ENCODE measurements around the gene ZNF574. TPM values are rescaled to one million over a fixed set of nuclear protein-coding genes. Genes with fewer than 3 reads are reported as not detected.

ZNF574 gene
- total and polyA plus RNA-seq, 2 donors (not counting 3 experiments of a cell fraction or from before 2014, with no cell fraction given): 13.6 to 15.3 TPM

DNA sequence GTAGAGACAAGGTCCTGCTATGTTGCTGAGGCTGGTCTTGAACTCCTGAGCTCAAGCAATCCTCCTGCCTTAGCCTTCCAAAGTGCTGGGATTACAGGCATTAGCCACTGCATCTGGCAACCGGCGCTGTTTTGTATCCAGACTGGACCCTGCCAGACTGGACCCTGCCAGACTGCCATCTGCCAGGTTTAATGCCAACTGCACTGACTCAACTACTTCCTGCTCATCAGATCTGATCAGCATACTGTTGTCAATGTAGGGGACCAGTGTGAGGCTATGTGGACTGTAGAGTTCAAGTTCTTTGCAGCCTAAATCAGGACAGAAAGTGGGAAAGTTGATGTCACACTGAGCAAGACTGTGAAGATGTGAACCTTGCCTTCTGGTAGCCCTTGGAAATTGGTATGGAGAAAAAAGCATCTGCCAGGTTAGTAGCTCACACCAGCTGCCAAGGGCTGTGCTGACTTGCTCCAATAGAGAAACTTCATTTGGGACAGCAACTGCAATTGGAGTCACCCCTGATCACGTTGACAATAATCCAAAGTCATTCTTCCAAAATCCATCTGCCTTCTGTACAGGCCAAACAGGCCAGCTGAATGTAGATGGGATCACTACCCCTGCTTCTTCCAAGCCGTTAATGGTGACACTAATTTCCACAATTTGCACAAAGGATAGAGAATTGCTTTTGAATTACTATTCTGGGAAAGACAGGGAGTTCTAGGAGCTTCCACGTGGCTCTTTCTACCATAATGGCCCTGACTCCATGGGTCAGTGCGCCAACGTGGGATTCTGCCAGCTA lies 45.1 kb upstream of the ZNF574 start:
- Histone ChIP-seq H3K9ac (replicated peaks; ENCODE audit: extremely low read depth, insufficient read depth, low read length) (no peak overlapping the region), H3K27ac (ENCODE audit: insufficient read depth, low read depth, low read length) (no peak overlapping the region), H3K36me3 (ENCODE audit: control insufficient read depth in 2 of 2, extremely low read depth in 1 of 2, insufficient read depth in 2 of 2, low read length in 2 of 2) (no peaks in the 10 kb centered on the region), H3K4me2 (ENCODE audit: insufficient read depth, low read length) (no peak overlapping the region), H3K4me3 (replicated peaks in 1 of 3; ENCODE audit: insufficient read depth in 1 of 3, low read depth in 1 of 3, low read length in 3 of 3) (no peak overlapping the region), H3K27me3 (ENCODE audit: control insufficient read depth in 2 of 2, insufficient read depth in 2 of 2, low read length in 2 of 2) (peaks cover 0 to 4% of the 10 kb centered on the region in 2 experiments), H3K9me3 (replicated peaks; ENCODE audit: control insufficient read depth, insufficient read depth, low read length) (no peaks in the 10 kb centered on the region), H2AFZ (ENCODE audit: low read depth, low read length) (no peak overlapping the region), H3K9me1 (replicated peaks; ENCODE audit: control insufficient read depth, extremely low read depth, insufficient read depth, low read length) (no peaks in the 10 kb centered on the region), H3K79me2 (ENCODE audit: control insufficient read depth, insufficient read depth, low read length) (no peaks in the 10 kb centered on the region), H3K4me1 (ENCODE audit: control insufficient read depth, extremely low read depth, insufficient read depth, low read length) (no peaks in the 10 kb centered on the region), H4K20me1 (replicated peaks; ENCODE audit: control insufficient read depth, extremely low read depth, insufficient read depth, low read length) (no peaks in the 10 kb centered on the region)
- DNase-seq (ENCODE audit: low read depth, low spot score) (no peak), FAIRE-seq (no peak)
- dilution Hi-C loops (cut with MboI; ENCODE audit: extremely low pct_ligation_motif_present, low sequenced_read_pairs) (no loop called here), intact Hi-C loops (cut with micrococcal nuclease) (no loop called here)
- CTCF ChIA-PET: interaction anchor here (1.5 to 3.7 kb wide), 2 partner anchors 9 to 14 kb away, joined by 3 to 25 read pairs; no protein-coding TSS in a partner anchor
- no TSS peak for BruUV-seq (replicated peaks)
- TF ChIP-seq POLR2A (IDR thresholded peaks at IDR 0.05; ENCODE audit: low read depth, low read length) (no peak), EZH2 (IDR thresholded peaks at IDR 0.05; ENCODE audit: borderline replicate concordance, low read depth, low read length, severe bottlenecking) (no peak), FOS (IDR thresholded peaks at IDR 0.05; ENCODE audit: borderline replicate concordance, insufficient read depth, low read length) (no peak), JUN (IDR thresholded peaks at IDR 0.05; ENCODE audit: borderline replicate concordance, insufficient read depth, insufficient read length, low read depth) (no peak), POLR2AphosphoS5 (IDR thresholded peaks at IDR 0.05; ENCODE audit: insufficient read depth, low read depth, low read length) (no peak), GATA2 (IDR thresholded peaks at IDR 0.05; ENCODE audit: insufficient read depth, insufficient read length, low read depth, low read length) (no peak), MYC (IDR thresholded peaks at IDR 0.05; ENCODE audit: low read depth, low read length) (no peak)
- TF ChIP-seq, protein P1, sequence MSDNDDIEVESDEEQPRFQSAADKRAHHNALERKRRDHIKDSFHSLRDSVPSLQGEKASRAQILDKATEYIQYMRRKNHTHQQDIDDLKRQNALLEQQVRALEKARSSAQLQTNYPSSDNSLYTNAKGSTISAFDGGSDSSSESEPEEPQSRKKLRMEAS (IDR thresholded peaks at IDR 0.05; ENCODE audit: insufficient read depth, insufficient read length): no peak
- TF ChIP-seq, protein P2, sequence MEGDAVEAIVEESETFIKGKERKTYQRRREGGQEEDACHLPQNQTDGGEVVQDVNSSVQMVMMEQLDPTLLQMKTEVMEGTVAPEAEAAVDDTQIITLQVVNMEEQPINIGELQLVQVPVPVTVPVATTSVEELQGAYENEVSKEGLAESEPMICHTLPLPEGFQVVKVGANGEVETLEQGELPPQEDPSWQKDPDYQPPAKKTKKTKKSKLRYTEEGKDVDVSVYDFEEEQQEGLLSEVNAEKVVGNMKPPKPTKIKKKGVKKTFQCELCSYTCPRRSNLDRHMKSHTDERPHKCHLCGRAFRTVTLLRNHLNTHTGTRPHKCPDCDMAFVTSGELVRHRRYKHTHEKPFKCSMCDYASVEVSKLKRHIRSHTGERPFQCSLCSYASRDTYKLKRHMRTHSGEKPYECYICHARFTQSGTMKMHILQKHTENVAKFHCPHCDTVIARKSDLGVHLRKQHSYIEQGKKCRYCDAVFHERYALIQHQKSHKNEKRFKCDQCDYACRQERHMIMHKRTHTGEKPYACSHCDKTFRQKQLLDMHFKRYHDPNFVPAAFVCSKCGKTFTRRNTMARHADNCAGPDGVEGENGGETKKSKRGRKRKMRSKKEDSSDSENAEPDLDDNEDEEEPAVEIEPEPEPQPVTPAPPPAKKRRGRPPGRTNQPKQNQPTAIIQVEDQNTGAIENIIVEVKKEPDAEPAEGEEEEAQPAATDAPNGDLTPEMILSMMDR (IDR thresholded peaks at IDR 0.05; ENCODE audit: extremely low read depth in 1 of 2, insufficient read depth in 1 of 2, low read depth in 1 of 2, low read length in 2 of 2): no peak
- POLR2A ChIA-PET: no interaction called here

Measured in endothelial cell of umbilical vein (primary cell).